Vagina (tissue), 2 donors: Measurements from ENCODE around the gene CADPS.

ENCODE experiments used
- CTCF ChIP-seq, 3 experiments: fragments of 450-650 bp in 2 of 3; fragments of 200-600 bp in 1 of 3; sonication (generic) in 1 of 3; IDR thresholded peaks; one replicate each; pipeline ENCODE4 v1.5.1; 2017 to 2019; ENCODE audit warnings: antibody characterized with exemption in 3 of 3, mild to moderate bottlenecking in 2 of 3, moderate library complexity in 2 of 3
- POLR2A ChIP-seq, 2 donors: fragments of 450-650 bp; IDR thresholded peaks; one replicate each; pipeline ENCODE4 v1.6.1; 2017; ENCODE audit warnings: antibody characterized with exemption in 2 of 2, mild to moderate bottlenecking in 2 of 2, moderate library complexity in 2 of 2
- POLR2AphosphoS5 ChIP-seq, 2 donors: sonication (generic); formaldehyde crosslinking; IDR thresholded peaks; one replicate each; pipeline ENCODE4 v1.9.0; 2017; ENCODE audit warnings: antibody characterized with exemption in 2 of 2, mild to moderate bottlenecking in 2 of 2, low read depth in 1 of 2; ENCODE audit not compliant: insufficient read depth in 1 of 2

GRCh38 chr3:62675492-62675891 is 199.7 kb downstream of the CADPS start:
- TF ChIP-seq CTCF (IDR thresholded peaks at IDR 0.05) (no peak), POLR2A (IDR thresholded peaks at IDR 0.05) (no peak), POLR2AphosphoS5 (IDR thresholded peaks at IDR 0.05; ENCODE audit: insufficient read depth in 1 of 2, low read depth in 1 of 2) (no peak)
